Memory B cell (primary cell): ENCODE measurements around the gene TEAD1.

Experiments
- ATAC-seq: fragments of 150-1000 bp; cut with Tn5 transposase; 2 replicates; pipeline ENCODE4 v1.10.0; 2021; ENCODE audit warnings: low read depth, mild to moderate bottlenecking, moderate library complexity
- DNase-seq, 2 donors: peaks; one replicate each; pipeline ENCODE4 v3.0.0; 2022; ENCODE audit warnings: low spot score in 2 of 2
- H3K27ac Mint-ChIP-seq: one replicate; pipeline ENCODE4 v1.8.0; 2022; ENCODE audit warnings: mild to moderate bottlenecking, moderate library complexity, mixed read lengths
- H3K27me3 Mint-ChIP-seq: one replicate; pipeline ENCODE4 v1.8.0; 2022; ENCODE audit warnings: mixed read lengths
- H3K36me3 Mint-ChIP-seq: one replicate; pipeline ENCODE4 v1.8.0; 2022; ENCODE audit warnings: mild to moderate bottlenecking, mixed read lengths
- H3K4me1 Mint-ChIP-seq: one replicate; pipeline ENCODE4 v1.8.0; 2022; ENCODE audit warnings: mixed read lengths
- H3K4me3 Mint-ChIP-seq: one replicate; pipeline ENCODE4 v1.8.0; 2022; ENCODE audit warnings: mild to moderate bottlenecking, moderate library complexity, mixed read lengths
- H3K9me3 Mint-ChIP-seq: one replicate; pipeline ENCODE4 v1.8.0; 2022; ENCODE audit warnings: mixed read lengths

The TEAD1 gene

DNA sequence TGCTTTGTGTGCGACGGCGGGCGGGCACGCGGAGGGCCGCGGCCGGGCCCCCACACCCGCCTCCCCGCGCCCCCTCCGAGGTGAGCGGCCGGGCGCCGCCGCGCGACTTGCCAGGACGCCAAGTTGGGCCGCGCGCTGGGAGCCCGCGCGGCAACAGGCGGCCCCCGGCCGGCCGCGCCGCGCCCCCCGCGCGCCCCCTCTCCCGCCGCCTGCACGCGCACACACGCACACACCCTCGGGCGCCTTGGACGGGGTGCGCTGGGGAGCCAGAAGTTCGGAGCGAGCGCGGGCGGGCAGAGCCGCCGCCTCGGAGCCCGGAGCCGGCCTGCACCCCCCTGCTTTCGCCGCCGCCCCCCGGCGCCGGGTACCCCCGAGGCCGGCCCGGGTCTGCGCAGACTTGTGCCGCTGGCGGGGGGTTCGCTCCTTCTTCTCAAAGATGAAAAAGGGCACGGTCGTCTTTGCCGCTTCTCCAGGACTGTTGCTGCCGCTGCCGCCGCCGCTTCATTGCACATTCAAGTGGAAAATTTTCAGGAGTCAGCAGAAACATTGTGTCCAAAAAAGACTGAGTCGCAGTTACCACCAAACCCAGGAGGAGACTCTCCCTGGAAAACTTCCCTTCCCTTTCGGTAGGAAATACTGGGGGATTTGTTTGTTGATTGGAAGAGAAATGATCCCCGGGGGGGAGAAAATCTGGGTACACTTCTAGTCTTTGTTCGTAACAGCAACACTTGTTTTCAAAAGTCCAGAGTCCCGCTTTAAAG, 895 bp downstream of the TEAD1 start:
- peaks cover 16% of the 10 kb centered on the region for H3K27me3 Mint-ChIP-seq
- H3K9me3 Mint-ChIP-seq: no peaks in the 10 kb centered on the region
- H3K27ac Mint-ChIP-seq: no peak overlapping the region
- peak overlapping the region; percentile 27 for H3K4me3 Mint-ChIP-seq
- no peaks in the 10 kb centered on the region for H3K36me3 Mint-ChIP-seq
- ATAC-seq: no peak
- H3K4me1 Mint-ChIP-seq: no peaks in the 10 kb centered on the region
- no peak for DNase-seq

DNA sequence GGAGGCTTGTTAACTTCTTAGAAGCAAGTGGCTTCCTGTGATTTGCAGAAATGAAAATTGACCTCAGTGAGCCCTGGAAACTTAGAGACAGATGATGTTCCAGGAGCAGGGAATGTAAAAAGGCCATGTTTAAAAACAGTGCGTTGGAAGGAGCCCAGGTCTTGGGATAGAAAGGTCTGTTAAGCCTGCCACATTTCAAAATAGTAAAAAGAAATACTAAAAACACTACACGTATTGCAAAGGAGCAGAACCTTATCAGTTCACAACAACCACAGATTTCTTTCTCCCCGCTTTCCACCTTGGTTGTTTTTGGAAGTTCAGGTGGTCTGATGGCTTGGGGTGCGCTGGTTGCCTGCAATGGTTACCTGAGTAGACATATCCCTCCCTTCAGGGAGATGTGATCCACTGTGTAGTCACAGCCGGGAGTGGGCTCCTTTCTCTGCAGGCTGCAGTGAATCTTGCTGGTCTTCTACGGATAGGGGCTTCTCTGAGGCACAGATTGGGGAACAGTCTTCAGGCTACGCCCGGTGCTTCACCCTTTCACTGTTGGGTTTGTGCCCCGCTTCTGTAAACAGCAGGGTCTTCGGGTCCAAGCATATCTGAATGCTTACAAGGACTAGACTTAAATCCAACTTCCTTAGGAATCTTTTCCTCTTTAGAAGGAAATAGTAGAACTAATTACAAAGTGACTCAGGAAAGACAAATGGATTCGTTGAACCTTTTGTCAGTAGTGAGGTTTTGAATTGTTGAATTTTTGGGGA, 1.9 kb downstream of the TEAD1 start:
- Mint-ChIP-seq H3K9me3 (no peaks in the 10 kb centered on the region), H3K4me3 (no peak overlapping the region), H3K36me3 (no peaks in the 10 kb centered on the region), H3K27ac (no peak overlapping the region), H3K4me1 (no peaks in the 10 kb centered on the region), H3K27me3 (peaks cover 15% of the 10 kb centered on the region)
- ATAC-seq: no peak
- no peak for DNase-seq

DNA sequence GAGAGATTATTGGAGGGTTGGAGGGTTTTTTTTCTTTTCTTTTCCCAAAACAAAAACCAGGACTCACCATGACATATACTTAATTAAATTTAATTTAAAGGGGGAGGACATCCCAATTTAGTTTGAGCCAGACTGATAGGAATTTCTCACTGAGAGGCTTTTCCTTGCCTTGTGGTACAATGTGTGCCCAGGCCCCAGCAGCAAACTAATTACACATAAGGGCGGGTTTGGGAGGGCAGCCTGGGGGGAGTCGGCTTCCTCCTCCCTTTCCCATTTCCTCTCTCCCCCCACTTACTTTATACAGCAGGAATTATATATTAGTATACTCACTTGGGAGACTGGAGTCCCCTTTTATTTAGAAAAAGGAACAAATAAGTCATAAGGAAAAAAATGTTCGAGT, 2.9 kb downstream of the TEAD1 start:
- DNase-seq (no peak), ATAC-seq (no peak)
- H3K4me3 Mint-ChIP-seq: no peak overlapping the region
- H3K4me1 Mint-ChIP-seq: no peaks in the 10 kb centered on the region
- no peak overlapping the region for H3K27ac Mint-ChIP-seq
- peaks cover 16% of the 10 kb centered on the region for H3K27me3 Mint-ChIP-seq
- no peaks in the 10 kb centered on the region for H3K9me3 Mint-ChIP-seq
- H3K36me3 Mint-ChIP-seq: peaks cover under 1% of the 10 kb centered on the region

GRCh38 chr11:12678092-12678491, 3.9 kb downstream of the TEAD1 start:
- Mint-ChIP-seq H3K36me3 (peaks cover 2% of the 10 kb centered on the region), H3K27me3 (peaks cover 15% of the 10 kb centered on the region), H3K9me3 (no peaks in the 10 kb centered on the region), H3K4me3 (no peak overlapping the region), H3K4me1 (no peaks in the 10 kb centered on the region), H3K27ac (no peak overlapping the region)
- DNase-seq: no peak
- no peak for ATAC-seq

DNA sequence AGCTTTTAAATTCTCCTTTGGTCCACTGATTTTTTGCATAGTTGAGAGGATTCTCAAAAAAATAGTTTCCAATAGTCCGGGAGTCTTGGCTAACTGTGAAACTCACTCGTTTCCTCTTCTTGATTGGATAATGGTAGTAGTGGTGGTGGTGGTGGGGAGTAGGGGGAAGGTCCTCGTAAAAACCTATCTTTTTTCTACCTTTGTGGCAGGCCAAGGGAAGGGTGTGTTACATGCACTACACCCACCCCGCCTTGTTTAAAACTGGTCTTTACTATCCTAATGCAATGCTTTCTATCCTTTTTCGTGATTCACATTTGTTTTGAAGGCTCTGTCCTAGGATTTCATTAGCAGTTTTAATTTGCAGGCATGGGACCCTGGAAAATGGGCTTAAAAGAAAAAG, 4.8 kb downstream of the TEAD1 start:
- H3K27ac Mint-ChIP-seq: no peak overlapping the region
- no peak overlapping the region for H3K4me3 Mint-ChIP-seq
- no peaks in the 10 kb centered on the region for H3K4me1 Mint-ChIP-seq
- peaks cover 3% of the 10 kb centered on the region for H3K9me3 Mint-ChIP-seq
- DNase-seq (no peak), ATAC-seq (no peak)
- peaks cover 18% of the 10 kb centered on the region for H3K27me3 Mint-ChIP-seq
- H3K36me3 Mint-ChIP-seq: peaks cover 2% of the 10 kb centered on the region

DNA sequence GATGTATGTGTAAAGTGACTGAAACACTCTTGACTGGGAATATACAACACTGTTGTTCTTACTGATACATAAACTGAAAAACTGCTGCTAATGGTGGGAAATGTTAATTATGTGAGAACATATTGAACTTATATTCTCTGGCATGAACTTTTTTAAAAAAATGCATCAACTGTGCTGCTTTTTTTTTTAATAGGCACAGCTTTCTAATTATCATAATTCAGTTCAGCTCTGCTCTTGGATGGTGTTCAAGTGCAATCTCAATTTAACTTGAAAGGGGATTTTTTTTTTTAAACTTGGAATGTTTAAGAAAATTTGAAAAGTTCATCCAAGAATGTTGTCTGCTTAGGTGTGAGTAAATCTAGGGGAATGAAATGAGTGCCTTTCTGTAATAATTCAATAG, 5.2 kb downstream of the TEAD1 start:
- DNase-seq: no peak
- no peak overlapping the region for H3K27ac Mint-ChIP-seq

GRCh38 chr11:12680246-12680939, 6.2 kb downstream of the TEAD1 start:
- Mint-ChIP-seq H3K36me3 (peaks cover 2% of the 10 kb centered on the region), H3K27me3 (peaks cover 18% of the 10 kb centered on the region), H3K27ac (no peak overlapping the region), H3K4me3 (no peak overlapping the region), H3K9me3 (peaks cover 3% of the 10 kb centered on the region), H3K4me1 (no peaks in the 10 kb centered on the region)
- DNase-seq (no peak), ATAC-seq (no peak)

More for the DNA sequence above, 5.2 kb downstream of the TEAD1 start:
- no peaks in the 10 kb centered on the region for H3K4me1 Mint-ChIP-seq
- H3K4me3 Mint-ChIP-seq: no peak overlapping the region
- peaks cover 2% of the 10 kb centered on the region for H3K36me3 Mint-ChIP-seq
- H3K27me3 Mint-ChIP-seq: peaks cover 18% of the 10 kb centered on the region
- peaks cover 3% of the 10 kb centered on the region for H3K9me3 Mint-ChIP-seq
- ATAC-seq: no peak

DNA sequence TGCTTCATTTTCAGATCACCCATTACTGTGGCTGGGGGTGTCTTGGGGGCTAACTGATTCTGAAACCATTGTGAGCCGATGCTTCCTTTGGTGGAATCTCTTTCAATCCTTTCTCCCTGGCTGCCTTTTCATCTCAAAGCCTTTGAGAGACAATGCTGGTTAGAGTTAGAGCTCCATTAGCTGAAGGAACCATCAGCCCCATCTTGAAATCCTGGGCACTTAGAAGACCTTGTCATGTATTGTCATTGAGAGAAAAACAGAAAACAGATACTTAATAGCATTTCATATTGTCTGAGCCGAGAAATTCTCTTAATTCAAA, 6.7 kb downstream of the TEAD1 start:
- H3K4me3 Mint-ChIP-seq: no peak overlapping the region

DNA sequence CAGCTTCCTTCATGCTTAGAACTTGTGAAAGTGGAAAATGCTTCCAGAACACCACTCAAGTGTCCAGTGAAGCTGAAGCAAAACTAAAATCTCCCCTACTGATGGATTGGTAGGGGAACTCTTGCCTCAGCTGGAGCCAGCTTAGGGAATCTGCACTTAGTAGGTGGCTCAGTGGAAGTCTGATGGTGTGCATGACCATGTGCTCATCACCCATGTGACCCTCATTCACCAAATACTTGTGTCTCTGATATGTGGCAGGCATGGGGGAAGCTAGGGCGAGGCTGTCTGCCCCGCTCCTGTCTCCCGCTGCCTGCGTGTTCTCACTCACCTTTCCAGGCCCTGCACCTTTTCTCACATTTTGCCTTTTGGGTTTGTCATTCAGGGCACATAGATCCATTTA, 7.2 kb downstream of the TEAD1 start:
- DNase-seq (no peak), ATAC-seq (no peak)
- Mint-ChIP-seq H3K9me3 (peaks cover 3% of the 10 kb centered on the region), H3K27me3 (peaks cover 16% of the 10 kb centered on the region), H3K4me3 (no peak overlapping the region), H3K4me1 (no peaks in the 10 kb centered on the region), H3K27ac (no peak overlapping the region), H3K36me3 (peaks cover 2% of the 10 kb centered on the region)

More for the DNA sequence above, 6.7 kb downstream of the TEAD1 start:
- peaks cover 2% of the 10 kb centered on the region for H3K36me3 Mint-ChIP-seq
- H3K27me3 Mint-ChIP-seq: peaks cover 18% of the 10 kb centered on the region
- H3K27ac Mint-ChIP-seq: no peak overlapping the region
- H3K9me3 Mint-ChIP-seq: peaks cover 3% of the 10 kb centered on the region
- no peak for ATAC-seq
- H3K4me1 Mint-ChIP-seq: no peaks in the 10 kb centered on the region
- no peak for DNase-seq

DNA sequence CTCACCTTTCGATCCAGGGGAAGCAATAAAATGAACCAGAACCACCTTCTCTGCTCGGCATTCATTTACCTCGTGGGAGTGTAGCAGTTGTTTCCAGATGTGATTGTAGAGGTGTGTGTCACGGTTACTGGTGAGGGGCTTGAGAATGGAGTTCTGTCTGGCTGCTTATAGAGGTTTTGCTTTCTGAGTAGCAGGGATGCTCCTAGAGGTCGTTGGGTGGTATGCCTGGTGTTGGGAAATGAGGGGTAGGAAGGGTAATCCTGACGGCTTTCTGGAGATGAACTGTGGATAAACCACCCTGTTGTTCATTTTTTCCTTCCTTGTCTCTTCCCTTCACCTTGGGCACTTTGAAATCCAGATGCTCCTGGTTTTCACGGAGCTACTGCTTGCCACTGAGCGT, 8.1 kb downstream of the TEAD1 start:
- ATAC-seq: no peak
- Mint-ChIP-seq H3K9me3 (peaks cover 3% of the 10 kb centered on the region), H3K27me3 (peaks cover 15% of the 10 kb centered on the region), H3K36me3 (peaks cover 2% of the 10 kb centered on the region), H3K4me1 (no peaks in the 10 kb centered on the region), H3K4me3 (no peak overlapping the region), H3K27ac (no peak overlapping the region)
- no peak for DNase-seq

DNA sequence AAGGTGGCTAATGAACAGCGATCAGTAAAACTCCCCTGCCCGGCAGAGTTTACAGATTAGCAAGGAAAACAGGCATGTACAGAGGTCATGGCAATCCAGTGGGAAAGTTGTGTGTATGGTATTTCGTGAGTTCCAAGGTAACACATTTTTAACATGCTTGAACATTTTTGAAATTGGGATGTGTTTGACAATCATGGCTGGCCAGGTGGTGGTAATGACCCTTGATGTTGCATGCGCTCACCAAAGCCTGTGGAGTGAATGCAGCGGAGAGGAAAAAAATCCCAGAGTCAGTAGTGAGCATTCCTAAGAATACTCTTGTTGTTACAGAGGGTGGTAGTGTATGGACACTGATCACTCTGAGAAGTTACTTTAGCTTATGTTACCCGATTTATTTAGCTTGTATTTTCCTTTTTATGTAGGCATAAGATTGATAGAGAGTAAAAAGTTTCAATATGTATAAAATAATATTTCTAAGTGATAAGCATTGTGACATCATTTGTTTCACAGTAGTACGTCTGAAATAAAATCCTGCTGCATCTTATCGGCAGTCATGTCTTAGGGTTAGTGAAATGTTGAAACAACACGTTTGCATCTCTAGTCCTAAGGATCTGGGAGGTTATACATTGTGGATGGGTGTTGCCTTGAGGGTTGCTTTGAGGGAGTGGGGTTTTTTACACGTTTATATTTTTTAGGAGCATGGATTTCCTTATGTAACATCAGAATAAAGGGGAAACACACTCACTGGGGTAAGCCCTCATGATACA, 8.7 kb downstream of the TEAD1 start:
- H3K4me3 Mint-ChIP-seq: no peak overlapping the region
- H3K27ac Mint-ChIP-seq: no peak overlapping the region
- H3K27me3 Mint-ChIP-seq: peaks cover 13% of the 10 kb centered on the region
- DNase-seq: no peak
- H3K36me3 Mint-ChIP-seq: peaks cover 2% of the 10 kb centered on the region
- peaks cover 3% of the 10 kb centered on the region for H3K9me3 Mint-ChIP-seq
- ATAC-seq: no peak
- H3K4me1 Mint-ChIP-seq: no peaks in the 10 kb centered on the region

DNA sequence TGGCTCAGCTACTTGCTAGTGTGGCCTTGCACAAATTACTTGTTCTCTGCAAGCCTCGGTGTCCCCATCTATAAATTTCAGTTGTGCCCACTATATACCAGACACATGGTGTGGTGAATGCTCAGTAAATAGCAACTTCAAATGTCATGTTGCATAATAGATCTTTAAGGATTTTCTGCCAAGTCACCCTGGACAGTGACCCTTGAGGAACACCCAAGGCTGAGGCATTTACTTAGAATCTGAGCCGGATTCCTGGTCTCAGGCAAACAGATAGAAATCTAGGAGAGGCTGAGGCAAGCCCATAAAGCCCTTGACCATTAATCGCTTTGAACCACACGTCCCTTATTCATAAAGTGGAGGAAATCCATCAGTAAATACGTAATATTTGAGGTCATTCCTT, 9.7 kb downstream of the TEAD1 start:
- Mint-ChIP-seq H3K4me3 (no peak overlapping the region), H3K4me1 (no peaks in the 10 kb centered on the region), H3K27ac (no peak overlapping the region), H3K36me3 (peaks cover 2% of the 10 kb centered on the region), H3K9me3 (peaks cover 3% of the 10 kb centered on the region), H3K27me3 (peaks cover 13% of the 10 kb centered on the region)
- DNase-seq (no peak), ATAC-seq (no peak)

DNA sequence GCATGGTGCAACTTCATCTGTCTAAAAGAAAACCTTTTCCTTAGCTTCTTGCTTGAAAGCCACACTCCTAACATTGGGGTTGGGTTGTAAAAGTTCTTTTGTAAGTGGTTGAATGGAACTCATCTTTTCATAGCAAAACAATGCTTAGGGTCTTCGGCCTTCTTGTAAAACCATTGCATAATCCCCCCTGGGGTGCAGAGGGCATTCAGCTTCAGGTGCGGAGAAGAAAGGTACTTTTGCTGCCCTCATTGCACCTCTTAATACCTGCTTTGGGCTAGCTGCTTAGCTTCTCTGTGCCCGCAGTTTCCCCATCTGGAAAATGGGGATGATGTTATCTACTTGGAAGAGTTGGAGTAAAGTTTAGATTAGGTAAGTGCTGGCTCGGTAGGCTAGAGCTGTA, 10.1 kb downstream of the TEAD1 start:
- Mint-ChIP-seq H3K36me3 (peaks cover 2% of the 10 kb centered on the region), H3K9me3 (peaks cover 3% of the 10 kb centered on the region)
- no peak for ATAC-seq

GRCh38 chr11:12684816-12685215, 10.6 kb downstream of the TEAD1 start:
- Mint-ChIP-seq H3K27me3 (peaks cover 11% of the 10 kb centered on the region), H3K4me3 (no peak overlapping the region), H3K27ac (no peak overlapping the region), H3K4me1 (no peaks in the 10 kb centered on the region), H3K36me3 (peaks cover 2% of the 10 kb centered on the region), H3K9me3 (peaks cover 3% of the 10 kb centered on the region)
- ATAC-seq (no peak), DNase-seq (no peak)

More for the DNA sequence above, 10.1 kb downstream of the TEAD1 start:
- Mint-ChIP-seq H3K27me3 (peaks cover 11% of the 10 kb centered on the region), H3K4me1 (no peaks in the 10 kb centered on the region), H3K27ac (no peak overlapping the region), H3K4me3 (no peak overlapping the region)
- DNase-seq: no peak
